Caco-2 (cell line): ENCODE data around the gene ASPG. TPM values are rescaled to one million over a fixed set of nuclear protein-coding genes. Genes with fewer than 3 reads are reported as not detected.

Experiments used
- BruUV-seq: library from RNA; stranded (reverse); fragments of 400-500 nt; replicated peaks from 2 replicates; lab custom pipeline; 2021; lab: Mats Ljungman, UMichigan
- CTCF ChIA-PET: fragments of 300-600 bp; sonication (Branson Sonifier 250); formaldehyde crosslinking; loops from one replicate; lab custom pipeline; 2022; ENCODE audit warnings: antibody characterized with exemption; lab: Charles Lee
- POLR2A ChIA-PET: fragments of 300-600 bp; sonication (Branson Sonifier 250); formaldehyde crosslinking; loops from one replicate; lab custom pipeline; 2022; ENCODE audit warnings: antibody characterized with exemption; lab: Charles Lee
- DNase-seq, 2 experiments: peaks; one replicate each; pipeline versions ENCODE4 v3.0.0 to v3.0.0-alpha.2; 2020 to 2022
- H3K27me3 ChIP-seq: replicated peaks from 2 replicates; pipeline ENCODE4 v1.6.0; 2011; ENCODE audit warnings: low read length; ENCODE audit not compliant: control insufficient read depth, insufficient read depth
- H3K36me3 ChIP-seq: 2 replicates; pipeline ENCODE4 v1.5.1; 2011; ENCODE audit warnings: low read length; ENCODE audit not compliant: control insufficient read depth, insufficient read depth
- H3K4me1 ChIP-seq: fragments of 250-450 bp; sonication (Bioruptor Pico); 2 replicates; pipeline ENCODE4 v1.5.1; 2020; ENCODE audit warnings: mild to moderate bottlenecking
- H3K4me3 ChIP-seq: 2 replicates; pipeline ENCODE4 v1.5.1; 2011; ENCODE audit warnings: low read depth, mild to moderate bottlenecking, control low read depth, low read length
- H3K9me3 ChIP-seq: fragments of 250-450 bp; sonication (Bioruptor Pico); 2 replicates; pipeline ENCODE4 v1.5.1; 2020; ENCODE audit warnings: mild to moderate bottlenecking, moderate library complexity
- H3K27ac Mint-ChIP-seq: one replicate; pipeline ENCODE4 v1.8.0; 2022; ENCODE audit warnings: mixed read lengths; ENCODE audit not compliant: unreplicated experiment
- H3K27me3 Mint-ChIP-seq: one replicate; pipeline ENCODE4 v1.8.0; 2022; ENCODE audit warnings: mixed read lengths; ENCODE audit not compliant: insufficient read depth, unreplicated experiment
- H3K36me3 Mint-ChIP-seq: one replicate; pipeline ENCODE4 v1.8.0; 2022; ENCODE audit warnings: mild to moderate bottlenecking, mixed read lengths; ENCODE audit not compliant: insufficient read depth, unreplicated experiment
- H3K4me1 Mint-ChIP-seq: one replicate; pipeline ENCODE4 v1.8.0; 2022; ENCODE audit warnings: low read depth, mixed read lengths; ENCODE audit not compliant: unreplicated experiment
- H3K4me3 Mint-ChIP-seq: one replicate; pipeline ENCODE4 v1.8.0; 2022; ENCODE audit warnings: mild to moderate bottlenecking, moderate library complexity, mixed read lengths; ENCODE audit not compliant: unreplicated experiment
- H3K9me3 Mint-ChIP-seq: one replicate; pipeline ENCODE4 v1.8.0; 2022; ENCODE audit warnings: mixed read lengths; ENCODE audit not compliant: unreplicated experiment
- CTCF ChIP-seq, 2 experiments: fragments of 200-600 bp in 1 of 2; IDR thresholded peaks; 1 replicate in 1 of 2; 2 replicates in 1 of 2; pipeline versions ENCODE4 v1.5.1 to v1.8.0; 2011 to 2022; ENCODE audit warnings: antibody characterized with exemption in 1 of 2, control low read depth in 1 of 2, inconsistent platforms in 1 of 2, low read depth in 1 of 2, low read length in 1 of 2, mild to moderate bottlenecking in 1 of 2, moderate library complexity in 1 of 2; ENCODE audit not compliant: insufficient read depth in 1 of 2, severe bottlenecking in 1 of 2, unreplicated experiment in 1 of 2
- intact Hi-C: fragments of 100-400 bp; cut with micrococcal nuclease; formaldehyde crosslinking; loops from one replicate; pipeline ENCODE4 v1.10.0; 2022; ENCODE audit not compliant: unreplicated experiment
- total RNA-seq: library from RNA; stranded (reverse); gene quantifications from 2 replicates; pipeline ENCODE4 v1.2.3, GENCODE V29; 2022

ASPG gene
- total RNA-seq, 1 experiment from 2014 or later: not detected

GRCh38 chr14:104054222-104054905 lies 31.1 kb upstream of the ASPG start:
- H3K4me1 Mint-ChIP-seq: no peaks in the 10 kb centered on the region
- H3K27ac Mint-ChIP-seq: no peak overlapping the region

GRCh38 chr14:104062281-104062680 lies 23.2 kb upstream of the ASPG start:
- Histone ChIP-seq H3K4me1 (no peaks in the 10 kb centered on the region), H3K4me3 (no peak overlapping the region), H3K9me3 (peaks cover 5% of the 10 kb centered on the region; the same call in 1 of the 2 replicates), H3K27me3 (no peaks in the 10 kb centered on the region), H3K36me3 (no peaks in the 10 kb centered on the region)
- H3K4me1 Mint-ChIP-seq: no peaks in the 10 kb centered on the region
- no TSS peak for BruUV-seq
- TF ChIP-seq CTCF (IDR thresholded peaks at IDR 0.05; ENCODE audit: insufficient read depth in 1 of 2, low read depth in 1 of 2, low read length in 1 of 2, severe bottlenecking in 1 of 2, unreplicated experiment in 1 of 2): no peak
- ChIA-PET CTCF (no interaction called here), POLR2A (no interaction called here)
- DNase-seq: no peak
- peaks cover 16% of the 10 kb centered on the region for H3K9me3 Mint-ChIP-seq
- no peaks in the 10 kb centered on the region for H3K36me3 Mint-ChIP-seq
- no peak overlapping the region for H3K27ac Mint-ChIP-seq
- no peak overlapping the region for H3K4me3 Mint-ChIP-seq
- intact Hi-C loops: no loop called here
- H3K27me3 Mint-ChIP-seq: peaks cover 21% of the 10 kb centered on the region

More at GRCh38 chr14:104054222-104054905, 31.1 kb upstream of the ASPG start:
- BruUV-seq: no TSS peak
- peaks cover 36% of the 10 kb centered on the region for H3K27me3 Mint-ChIP-seq
- H3K9me3 ChIP-seq: no peaks in the 10 kb centered on the region
- no peaks in the 10 kb centered on the region for H3K27me3 ChIP-seq
- H3K36me3 Mint-ChIP-seq: no peaks in the 10 kb centered on the region
- no peak for TF ChIP-seq CTCF (IDR thresholded peaks at IDR 0.05; ENCODE audit: insufficient read depth in 1 of 2, low read depth in 1 of 2, low read length in 1 of 2, severe bottlenecking in 1 of 2, unreplicated experiment in 1 of 2)
- H3K4me1 ChIP-seq: no peaks in the 10 kb centered on the region
- DNase-seq: no peak
- intact Hi-C loops: no loop called here
- no peak overlapping the region for H3K4me3 ChIP-seq
- H3K9me3 Mint-ChIP-seq: no peaks in the 10 kb centered on the region
- no peak overlapping the region for H3K4me3 Mint-ChIP-seq
- no peaks in the 10 kb centered on the region for H3K36me3 ChIP-seq
- ChIA-PET POLR2A (no interaction called here), CTCF (no interaction called here)

GRCh38 chr14:104064003-104064402 lies 21.5 kb upstream of the ASPG start:
- no peak for DNase-seq
- Histone ChIP-seq H3K4me1 (no peaks in the 10 kb centered on the region), H3K9me3 (peaks cover 5% of the 10 kb centered on the region; the same call in 1 of the 2 replicates), H3K27me3 (no peaks in the 10 kb centered on the region), H3K4me3 (no peak overlapping the region), H3K36me3 (no peaks in the 10 kb centered on the region)
- H3K4me1 Mint-ChIP-seq: no peaks in the 10 kb centered on the region
- no peak overlapping the region for H3K27ac Mint-ChIP-seq
- peaks cover 23% of the 10 kb centered on the region for H3K9me3 Mint-ChIP-seq
- TF ChIP-seq CTCF (IDR thresholded peaks at IDR 0.05; ENCODE audit: insufficient read depth in 1 of 2, low read depth in 1 of 2, low read length in 1 of 2, severe bottlenecking in 1 of 2, unreplicated experiment in 1 of 2): no peak
- H3K27me3 Mint-ChIP-seq: peaks cover 23% of the 10 kb centered on the region
- intact Hi-C loops: no loop called here
- no peak overlapping the region for H3K4me3 Mint-ChIP-seq
- no TSS peak for BruUV-seq
- CTCF ChIA-PET: no interaction called here
- no peaks in the 10 kb centered on the region for H3K36me3 Mint-ChIP-seq
- POLR2A ChIA-PET: no interaction called here
